NCI-H82 treated with DMSO at 0.1 percent for 48 hours (cell line): ENCODE measurements around the gene COL12A1.
A peak's percentile ranks its signal among the peaks of the same experiment; 100 is the strongest.
"Not testable (repeated sequence)": the region's sequence is repeated elsewhere in the genome, so short reads cannot be mapped to it uniquely, and the experiment has no call there.

Experiments used
- DNase-seq: peaks from one replicate; lab custom pipeline; 2025; ENCODE audit not compliant: unreplicated experiment; lab: John Stamatoyannopoulos, UW

Gene COL12A1

DNA sequence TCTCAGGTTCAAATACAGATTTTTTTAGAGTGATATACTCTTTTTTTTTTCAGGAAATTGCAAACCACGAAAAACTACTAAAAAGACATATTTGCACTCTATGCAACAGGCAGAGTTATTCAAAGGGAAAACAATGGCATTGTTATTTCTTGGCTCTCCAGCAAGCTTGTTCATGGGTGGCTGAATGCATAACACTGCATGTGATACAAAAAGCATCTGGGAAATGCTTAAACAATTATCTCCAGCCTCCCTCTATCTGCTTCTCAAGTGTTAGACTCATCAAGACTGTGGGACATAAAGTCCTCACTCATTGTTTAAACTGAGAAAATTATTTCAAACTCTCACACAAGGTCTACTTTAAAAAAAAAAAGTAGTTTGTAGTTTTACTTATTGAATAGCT, 7.3 kb upstream of the COL12A1 start:
- no peak for DNase-seq

GRCh38 chr6:75211920-75212590, 6.2 kb upstream of the COL12A1 start:
- no peak for DNase-seq

DNA sequence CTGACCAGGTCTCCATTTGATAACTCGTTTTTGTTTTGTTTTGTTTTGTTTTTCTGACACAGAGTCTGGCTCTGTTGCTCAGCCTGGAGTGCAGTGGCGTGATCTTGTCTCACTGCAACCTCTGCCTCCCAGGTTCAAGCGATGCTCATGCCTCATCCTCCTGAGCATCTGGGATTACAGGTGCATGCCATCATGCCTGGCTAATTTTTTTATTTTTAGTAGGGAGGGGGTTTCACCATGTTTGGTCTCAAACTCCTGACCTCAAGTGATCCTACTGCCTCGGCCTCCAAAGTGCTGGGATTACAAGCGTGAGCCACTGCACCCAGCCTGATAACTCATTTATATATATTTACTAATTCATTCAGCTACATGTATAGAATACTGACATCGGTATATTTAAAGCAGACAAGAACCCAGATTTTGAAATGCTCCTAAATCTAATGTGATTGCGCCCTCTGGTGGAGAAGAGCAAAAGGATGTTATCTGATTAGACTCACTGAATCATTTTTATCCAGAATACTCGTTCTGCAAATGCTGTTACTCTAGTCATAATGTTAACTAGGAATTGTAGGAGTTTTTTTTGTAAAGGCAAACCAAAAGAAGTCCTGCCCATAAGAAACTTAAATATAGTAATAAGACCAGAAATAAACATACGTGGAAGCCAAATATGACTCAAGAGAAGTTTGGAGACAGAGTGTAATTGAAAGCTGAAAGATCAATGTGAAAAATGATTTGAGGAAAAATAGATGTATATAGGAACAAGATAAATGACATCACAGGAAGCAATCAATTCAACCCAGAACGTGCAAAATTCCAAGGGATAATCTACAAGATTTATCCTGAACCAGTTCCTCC, 5.3 kb upstream of the COL12A1 start:
- peak; percentile 10 for DNase-seq

DNA sequence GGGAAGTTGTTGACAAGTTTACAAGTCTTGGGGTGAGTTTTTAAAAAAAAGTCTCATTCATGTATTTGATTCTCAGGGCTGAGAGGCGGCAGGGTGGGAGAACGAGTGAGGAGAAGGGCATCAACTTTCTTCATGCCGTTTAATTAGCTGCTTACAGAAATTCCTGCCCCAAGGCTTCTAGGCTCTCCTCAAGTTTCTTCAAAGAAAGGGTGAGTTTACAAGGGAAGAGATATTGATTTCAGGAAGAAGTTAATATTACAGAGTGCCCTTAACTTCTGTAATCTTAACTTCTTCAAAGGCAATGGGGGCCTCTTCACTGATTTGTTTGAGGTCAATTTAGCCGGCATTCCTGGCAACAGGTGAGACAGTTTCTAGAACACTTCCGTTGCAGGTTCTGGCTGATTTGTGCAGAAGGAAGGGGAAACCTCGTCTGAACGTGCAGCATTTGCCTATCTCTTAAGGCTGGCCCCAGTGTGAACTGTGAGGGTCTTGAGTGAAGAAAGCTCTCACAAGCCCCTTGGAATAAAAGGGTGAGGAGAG, 3.4 kb upstream of the COL12A1 start:
- DNase-seq: no peak

DNA sequence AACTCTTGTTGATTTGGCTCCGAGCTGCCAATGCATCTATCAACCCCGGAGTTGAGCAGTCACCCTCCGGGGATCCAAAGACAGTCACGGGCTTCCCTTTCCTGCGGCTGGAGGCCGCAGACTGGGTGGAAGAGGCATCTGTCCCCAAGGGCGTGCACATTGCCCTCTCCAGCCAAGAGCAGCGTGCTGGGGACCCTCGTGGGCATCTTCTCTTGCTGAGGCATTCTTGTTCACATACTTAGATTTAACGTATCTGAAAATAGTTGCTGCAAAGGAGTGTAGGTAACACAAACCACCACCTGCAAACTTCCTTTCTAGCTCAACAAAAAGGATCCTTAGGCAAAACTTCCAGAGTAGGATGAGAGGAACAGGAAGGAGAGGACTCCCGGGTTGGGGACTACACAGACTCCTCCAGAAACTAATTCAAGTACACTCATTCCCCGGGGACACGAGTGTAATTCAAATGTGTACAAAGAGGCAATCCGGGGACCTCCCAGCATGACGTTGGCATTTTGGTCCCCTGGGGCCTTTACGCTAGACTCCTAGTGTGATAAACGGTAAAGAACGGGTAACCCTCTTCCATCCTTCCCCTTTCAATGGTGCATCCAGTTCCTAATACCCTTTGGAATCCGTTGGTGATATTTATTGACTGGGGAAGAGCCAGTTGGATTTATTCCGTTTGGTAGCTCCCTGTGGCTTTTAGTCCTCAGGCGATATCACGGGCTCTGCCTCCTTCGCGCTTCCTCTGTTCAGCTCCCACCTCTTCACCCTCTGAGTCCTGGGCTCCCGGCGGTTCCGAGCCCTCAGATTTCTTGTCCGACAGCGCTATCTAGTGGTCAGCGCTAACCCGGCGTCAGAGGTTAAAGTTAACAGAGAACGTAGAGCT, 2.7 kb upstream of the COL12A1 start:
- DNase-seq: peak; percentile 38

- no peak for DNase-seq
These were observed 906 bp upstream of the COL12A1 start for GRCh38 chr6:75206576-75207342.

DNA sequence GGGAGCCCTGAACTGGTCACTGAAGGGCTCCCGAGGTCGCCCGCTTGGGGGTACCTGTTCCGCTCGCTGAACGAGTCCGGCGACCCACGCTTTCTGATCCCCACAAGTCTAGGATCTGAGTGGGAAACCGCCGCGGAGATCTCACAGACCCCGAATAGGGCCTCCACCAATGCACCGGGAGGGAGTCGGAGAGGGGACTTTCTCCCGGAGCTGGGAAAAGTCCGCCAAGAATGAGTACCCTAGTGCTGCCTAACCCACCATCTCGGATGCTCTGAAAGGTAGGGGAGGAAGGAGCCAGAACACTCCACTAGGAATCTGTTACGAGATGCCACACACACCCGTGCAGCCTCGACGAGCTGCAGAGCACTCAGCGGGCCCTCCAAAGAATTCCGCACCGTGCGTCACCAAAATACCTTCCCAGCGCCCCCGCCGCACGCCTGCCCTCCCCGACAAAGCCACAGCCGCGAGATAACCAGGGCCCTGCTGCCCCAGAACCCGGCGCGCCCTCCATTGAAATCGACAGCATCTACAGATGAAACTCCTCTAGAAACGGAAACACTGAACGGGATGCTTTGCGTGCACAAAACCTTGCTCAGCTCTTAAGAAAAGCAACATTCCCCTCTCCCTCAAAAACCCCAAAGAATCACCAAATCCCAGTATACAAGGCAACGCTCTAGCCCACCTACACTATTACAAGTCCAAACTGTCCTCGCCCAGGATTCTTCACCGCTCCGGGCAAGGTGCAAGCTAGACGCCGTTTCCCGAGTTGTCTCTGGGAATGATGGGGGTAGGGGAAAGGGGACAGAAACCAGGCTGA, 686 bp downstream of the COL12A1 start:
- no peak for DNase-seq

DNA sequence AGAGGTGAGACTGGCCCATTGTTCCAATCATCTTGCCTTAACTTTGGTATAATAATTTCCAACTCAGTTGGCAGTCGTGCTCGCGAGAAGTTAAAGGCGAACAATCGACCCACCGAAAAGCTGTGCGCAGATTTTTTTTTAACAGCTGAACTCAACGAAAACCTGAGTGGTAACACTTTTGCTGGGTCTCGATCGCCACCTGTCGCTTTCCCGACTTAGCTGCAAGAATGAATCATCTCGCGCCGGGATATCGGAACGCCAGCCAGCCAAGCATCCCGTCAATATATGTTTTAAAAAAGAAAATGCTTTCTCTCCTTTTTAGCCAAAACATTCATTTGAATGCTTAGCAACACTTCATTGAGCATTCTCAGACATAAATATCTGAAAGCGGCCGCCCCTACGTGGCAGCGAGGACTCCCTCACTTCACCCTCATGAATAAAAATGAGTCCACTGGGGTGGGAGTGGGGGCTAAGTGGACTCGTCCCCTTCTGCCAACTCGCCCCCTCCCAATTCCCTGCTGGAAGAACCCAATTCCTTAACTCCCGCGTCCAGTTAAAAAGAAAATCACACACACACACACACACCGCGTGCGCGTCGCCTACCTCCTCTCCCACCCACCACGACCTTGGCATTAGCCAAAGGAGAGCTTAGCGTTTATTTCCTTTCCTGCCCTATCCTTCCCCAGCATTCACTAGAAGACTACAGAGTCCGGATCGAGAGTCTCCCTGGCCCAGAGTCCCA, 1.5 kb downstream of the COL12A1 start:
- DNase-seq: peak; percentile 4

DNA sequence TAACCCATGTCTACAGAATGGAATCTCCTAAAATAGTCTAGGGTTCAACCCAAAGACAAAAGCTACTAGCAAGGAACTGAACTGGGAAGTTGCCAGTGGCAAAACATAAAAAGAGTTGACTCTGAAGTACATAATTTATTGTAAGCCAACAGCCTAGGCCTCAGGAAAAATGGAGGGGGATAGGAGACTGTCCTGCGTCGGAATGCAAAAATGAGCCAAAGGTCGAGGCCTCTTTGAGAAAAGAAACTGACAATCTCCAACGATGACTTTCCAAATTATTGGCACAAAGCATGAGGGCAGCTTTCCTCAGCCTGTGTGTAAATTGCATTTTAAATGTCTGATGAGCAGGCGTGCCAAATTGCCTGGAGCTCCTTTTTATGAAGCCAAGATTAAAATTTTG, 2.1 kb downstream of the COL12A1 start:
- DNase-seq: no peak

- no peak for DNase-seq
These were observed 3.1 kb downstream of the COL12A1 start for GRCh38 chr6:75202676-75203131.

- no peak for DNase-seq
These were observed 3.8 kb downstream of the COL12A1 start for GRCh38 chr6:75201901-75202672.

DNA sequence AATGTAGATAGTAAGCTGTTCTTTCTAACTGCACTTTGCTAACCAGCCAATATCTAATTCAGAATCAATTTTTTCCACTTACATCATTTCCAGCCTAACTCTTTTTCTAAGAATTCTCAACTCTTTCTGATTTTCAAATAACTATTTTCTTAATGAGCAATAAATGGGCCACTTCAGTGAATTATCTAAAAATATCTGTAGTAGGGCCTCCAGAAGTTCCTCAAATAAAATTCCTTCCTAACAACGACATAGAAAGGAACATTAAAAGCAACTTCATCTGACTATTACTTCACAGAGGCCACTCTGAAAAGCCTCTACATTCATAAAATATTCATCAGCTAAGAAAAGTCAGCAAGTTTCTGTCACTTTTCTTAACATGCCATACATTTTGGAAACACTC, 4.8 kb downstream of the COL12A1 start:
- DNase-seq: no peak

DNA sequence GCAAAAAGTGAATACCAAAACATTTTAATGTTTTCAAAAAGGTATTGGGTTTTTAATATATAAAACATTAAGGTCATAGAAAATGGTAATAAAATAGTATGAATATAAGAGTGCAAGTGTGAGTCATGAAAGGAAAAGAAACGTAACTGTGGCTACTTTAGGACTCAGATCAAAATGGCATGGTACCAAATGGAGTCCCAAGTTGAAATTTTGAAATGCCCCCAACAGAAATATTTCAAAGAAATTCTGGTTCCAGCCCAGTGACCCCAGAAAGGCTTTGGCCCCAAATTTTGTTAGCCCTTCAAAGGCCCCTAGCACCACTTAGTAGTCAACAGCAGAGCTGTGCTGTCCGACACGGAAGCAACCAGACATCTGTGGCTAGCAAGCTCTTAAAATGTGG, 6.0 kb downstream of the COL12A1 start:
- DNase-seq: no peak

DNA sequence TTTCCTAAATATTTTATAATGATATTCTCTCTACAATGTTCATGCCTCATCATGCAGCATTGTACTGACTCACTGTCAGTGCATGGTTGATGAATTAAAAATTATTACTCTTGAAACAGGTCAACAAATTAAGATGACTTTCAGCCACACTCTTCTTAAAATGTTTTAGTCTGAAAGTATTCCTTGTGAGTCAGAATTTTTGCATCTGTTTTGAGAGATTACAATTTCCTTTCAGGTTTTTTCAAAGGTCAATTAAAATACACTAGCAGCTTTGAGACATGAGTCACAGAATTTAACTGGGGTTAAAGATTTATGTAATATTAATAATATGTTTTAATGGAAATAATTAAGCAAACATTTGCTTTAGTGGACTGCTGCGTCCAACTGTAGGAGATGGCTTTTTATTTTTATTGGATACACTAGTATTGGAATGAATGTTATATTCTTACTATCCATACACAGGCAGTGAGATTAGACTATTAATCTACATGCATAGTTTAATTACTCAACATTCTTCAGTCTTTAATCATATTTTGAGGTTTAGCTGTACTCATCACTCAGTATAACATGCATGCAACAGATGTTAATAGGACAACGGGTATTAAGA, 9.7 kb downstream of the COL12A1 start:
- no peak for DNase-seq

DNA sequence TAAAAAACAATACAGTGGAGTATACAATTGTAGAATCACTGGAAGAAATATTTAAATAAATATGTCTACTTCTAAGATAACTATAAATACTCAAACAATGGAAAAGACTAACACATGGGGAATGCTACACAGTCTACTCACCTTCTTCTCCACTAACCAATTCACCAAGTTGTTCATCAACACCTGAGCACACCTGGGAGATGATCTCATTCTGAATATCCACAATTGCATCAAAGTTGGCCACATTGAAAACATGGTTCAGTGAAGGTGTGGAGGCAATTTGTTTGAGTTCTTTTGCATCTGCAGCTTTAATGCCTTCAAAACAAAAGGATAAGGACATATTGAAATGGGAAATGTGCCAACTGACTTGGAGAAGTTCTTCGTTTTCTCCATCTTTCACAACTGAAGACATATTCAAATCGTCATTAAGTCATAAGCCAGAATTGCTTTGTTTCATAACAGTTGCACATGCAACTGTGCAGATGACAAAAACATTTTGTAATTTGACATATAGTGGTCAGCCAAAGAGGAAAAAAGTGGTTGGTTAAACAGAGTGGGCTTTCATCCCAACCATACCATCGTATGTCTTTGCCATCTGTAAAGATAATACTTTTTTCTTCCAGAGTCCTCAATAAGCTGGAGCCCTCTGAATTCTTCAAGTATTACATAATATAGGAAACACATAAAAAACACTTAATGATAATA, 17.5 kb downstream of the COL12A1 start:
- no peak for DNase-seq

DNA sequence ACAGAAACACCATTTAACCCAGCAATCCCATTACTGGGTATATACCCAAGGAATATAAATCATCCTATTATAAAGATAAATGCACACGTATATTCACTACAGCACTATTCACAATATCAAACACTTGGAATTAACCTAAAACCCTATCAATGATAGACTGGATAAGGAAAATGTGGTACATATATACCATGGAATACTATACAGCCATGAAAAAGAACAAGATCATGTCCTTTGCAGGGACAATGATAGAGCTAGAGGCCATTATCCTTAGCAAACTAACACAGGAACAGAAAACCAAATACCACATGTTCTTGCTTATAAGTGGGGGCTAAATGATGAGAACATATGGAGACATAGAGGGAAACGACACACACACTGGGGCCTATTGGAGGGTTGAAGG, 19.3 kb downstream of the COL12A1 start:
- DNase-seq: not testable (repeated sequence)

GRCh38 chr6:75183099-75183541, 22.7 kb downstream of the COL12A1 start:
- DNase-seq: no peak
